Neural crest cell (in vitro differentiated cells): ENCODE data around the gene RANGAP1. TPM values are rescaled to one million over a fixed set of nuclear protein-coding genes. Genes with fewer than 3 reads are reported as not detected.

ENCODE experiments used
- DNase-seq: peaks from one replicate; pipeline ENCODE4 v3.0.0; 2021; ENCODE audit warnings: low read depth, mixed read lengths, low spot score
- H3K27ac Mint-ChIP-seq: one replicate; pipeline ENCODE4 v1.8.0; 2021; ENCODE audit warnings: mild to moderate bottlenecking, mixed read lengths; ENCODE audit not compliant: unreplicated experiment
- H3K27me3 Mint-ChIP-seq: 2 replicates; pipeline ENCODE4 v1.8.0; 2021; ENCODE audit warnings: low read depth, mild to moderate bottlenecking, mixed read lengths
- H3K36me3 Mint-ChIP-seq: 2 replicates; pipeline ENCODE4 v1.8.0; 2021; ENCODE audit warnings: low read depth, mild to moderate bottlenecking, mixed read lengths
- H3K4me1 Mint-ChIP-seq: 2 replicates; pipeline ENCODE4 v1.8.0; 2021; ENCODE audit warnings: mixed read lengths
- H3K4me3 Mint-ChIP-seq: one replicate; pipeline ENCODE4 v1.8.0; 2021; ENCODE audit warnings: mild to moderate bottlenecking, mixed read lengths
- H3K9me3 Mint-ChIP-seq: 2 replicates; pipeline ENCODE4 v1.8.0; 2021; ENCODE audit warnings: mixed read lengths
- total RNA-seq: library from RNA; stranded (reverse); gene quantifications from 2 replicates; pipeline ENCODE4 v1.2.1, GENCODE V29; 2021
- TF ChIP-seq, protein P1 (sequence below): fragments of 200-600 bp; sonication (generic); conservative IDR thresholded peaks from 2 replicates; pipeline ENCODE4 v1.5.0; 2021; ENCODE audit warnings: antibody characterized with exemption, mild to moderate bottlenecking

The RANGAP1 gene
- total RNA-seq, 1 donor from 2014 or later = 121 TPM

DNA sequence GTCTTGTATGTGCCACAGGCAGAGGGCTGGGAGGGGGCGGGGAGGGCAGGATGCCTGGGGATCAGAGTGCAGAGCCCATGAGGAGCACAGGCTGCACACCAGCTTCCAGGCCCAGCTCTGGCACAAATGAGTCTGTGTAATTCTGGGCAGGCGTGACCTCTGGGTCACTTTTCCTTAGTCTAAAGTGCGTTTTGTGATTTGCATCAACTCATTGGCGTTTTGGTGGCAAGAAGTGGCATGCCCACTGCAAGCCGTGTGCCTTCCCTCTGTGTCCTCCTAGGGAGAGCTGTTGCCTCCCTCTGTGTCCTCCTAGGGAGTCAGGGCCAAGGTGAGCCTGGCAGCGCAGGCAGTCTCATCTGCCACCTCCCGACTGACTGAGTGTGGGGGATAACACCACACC, 62.5 kb downstream of the RANGAP1 start:
- Mint-ChIP-seq H3K9me3 (no peaks in the 10 kb centered on the region), H3K27me3 (no peaks in the 10 kb centered on the region), H3K4me3 (no peak overlapping the region), H3K4me1 (no peaks in the 10 kb centered on the region), H3K27ac (no peak overlapping the region), H3K36me3 (peaks cover 2% of the 10 kb centered on the region)
- TF ChIP-seq, protein P1, sequence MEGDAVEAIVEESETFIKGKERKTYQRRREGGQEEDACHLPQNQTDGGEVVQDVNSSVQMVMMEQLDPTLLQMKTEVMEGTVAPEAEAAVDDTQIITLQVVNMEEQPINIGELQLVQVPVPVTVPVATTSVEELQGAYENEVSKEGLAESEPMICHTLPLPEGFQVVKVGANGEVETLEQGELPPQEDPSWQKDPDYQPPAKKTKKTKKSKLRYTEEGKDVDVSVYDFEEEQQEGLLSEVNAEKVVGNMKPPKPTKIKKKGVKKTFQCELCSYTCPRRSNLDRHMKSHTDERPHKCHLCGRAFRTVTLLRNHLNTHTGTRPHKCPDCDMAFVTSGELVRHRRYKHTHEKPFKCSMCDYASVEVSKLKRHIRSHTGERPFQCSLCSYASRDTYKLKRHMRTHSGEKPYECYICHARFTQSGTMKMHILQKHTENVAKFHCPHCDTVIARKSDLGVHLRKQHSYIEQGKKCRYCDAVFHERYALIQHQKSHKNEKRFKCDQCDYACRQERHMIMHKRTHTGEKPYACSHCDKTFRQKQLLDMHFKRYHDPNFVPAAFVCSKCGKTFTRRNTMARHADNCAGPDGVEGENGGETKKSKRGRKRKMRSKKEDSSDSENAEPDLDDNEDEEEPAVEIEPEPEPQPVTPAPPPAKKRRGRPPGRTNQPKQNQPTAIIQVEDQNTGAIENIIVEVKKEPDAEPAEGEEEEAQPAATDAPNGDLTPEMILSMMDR = no peak
- no peak for DNase-seq

- DNase-seq = no peak
- H3K27ac Mint-ChIP-seq = peak overlapping the region; percentile 50
- TF ChIP-seq, protein P1 = no peak
- peaks cover 2% of the 10 kb centered on the region for H3K36me3 Mint-ChIP-seq
- no peak overlapping the region for H3K4me3 Mint-ChIP-seq
- H3K9me3 Mint-ChIP-seq = no peaks in the 10 kb centered on the region
- H3K27me3 Mint-ChIP-seq = no peaks in the 10 kb centered on the region
- H3K4me1 Mint-ChIP-seq = peaks cover 3% of the 10 kb centered on the region
Measured at GRCh38 chr22:41222846-41223507, 63.0 kb downstream of the RANGAP1 start.

- TF ChIP-seq, protein P1 = no peak
- peak; percentile 50 for DNase-seq
- Mint-ChIP-seq H3K4me1 (peaks cover 20% of the 10 kb centered on the region), H3K9me3 (peaks cover 3% of the 10 kb centered on the region), H3K36me3 (peaks cover 36% of the 10 kb centered on the region), H3K27ac (peak overlapping the region; percentile 94), H3K27me3 (no peaks in the 10 kb centered on the region), H3K4me3 (peak overlapping the region; percentile 38)
Measured at GRCh38 chr22:41217553-41218157, 68.3 kb downstream of the RANGAP1 start.

- H3K27me3 Mint-ChIP-seq = no peaks in the 10 kb centered on the region
- H3K4me3 Mint-ChIP-seq = no peak overlapping the region
- H3K9me3 Mint-ChIP-seq = peaks cover 3% of the 10 kb centered on the region
- peaks cover 38% of the 10 kb centered on the region for H3K36me3 Mint-ChIP-seq
- no peak overlapping the region for H3K27ac Mint-ChIP-seq
- DNase-seq = no peak
- TF ChIP-seq, protein P1 = no peak
- peaks cover 20% of the 10 kb centered on the region for H3K4me1 Mint-ChIP-seq
Measured at GRCh38 chr22:41216984-41217383, 69.0 kb downstream of the RANGAP1 start.

- no peak overlapping the region for H3K4me3 Mint-ChIP-seq
- DNase-seq = no peak
- H3K9me3 Mint-ChIP-seq = peaks cover 3% of the 10 kb centered on the region
- no peaks in the 10 kb centered on the region for H3K27me3 Mint-ChIP-seq
- TF ChIP-seq, protein P1 = no peak
- H3K36me3 Mint-ChIP-seq = peaks cover 36% of the 10 kb centered on the region
- peaks cover 20% of the 10 kb centered on the region for H3K4me1 Mint-ChIP-seq
- no peak overlapping the region for H3K27ac Mint-ChIP-seq
Measured at GRCh38 chr22:41215926-41216325, 70.1 kb downstream of the RANGAP1 start.
